ENCODE data around the gene LRRC8B.

Gene LRRC8B

GRCh38 chr1:89548122-89548857 lies 23.7 kb downstream of the LRRC8B start:
- no peak for DNase-seq

- no peak for DNase-seq
These were observed 26.4 kb downstream of the LRRC8B start for GRCh38 chr1:89550995-89551394.

- no peak for DNase-seq
These were observed 27.9 kb downstream of the LRRC8B start for GRCh38 chr1:89552471-89553081.

- DNase-seq: no peak
These were observed 28.5 kb downstream of the LRRC8B start for GRCh38 chr1:89553157-89553556.

GRCh38 chr1:89555550-89555949 lies 30.9 kb downstream of the LRRC8B start:
- no peak for DNase-seq

- DNase-seq: peak; percentile 11
These were observed 32.3 kb downstream of the LRRC8B start for GRCh38 chr1:89556726-89557444.

GRCh38 chr1:89557445-89557825 lies 32.8 kb downstream of the LRRC8B start:
- no peak for DNase-seq

- DNase-seq: no peak
These were observed 33.3 kb downstream of the LRRC8B start for GRCh38 chr1:89557956-89558355.

GRCh38 chr1:89563957-89564604 lies 39.5 kb downstream of the LRRC8B start:
- DNase-seq: no peak

GRCh38 chr1:89565521-89565920 lies 40.9 kb downstream of the LRRC8B start:
- no peak for DNase-seq

- DNase-seq: no peak
These were observed 42.1 kb downstream of the LRRC8B start for GRCh38 chr1:89566761-89567174.

GRCh38 chr1:89567797-89568196 lies 43.2 kb downstream of the LRRC8B start:
- DNase-seq: no peak

GRCh38 chr1:89573410-89573809 lies 48.8 kb downstream of the LRRC8B start:
- no peak for DNase-seq

- DNase-seq: no peak
These were observed 50.0 kb downstream of the LRRC8B start for GRCh38 chr1:89574621-89575020.

- DNase-seq: no peak
These were observed 50.6 kb downstream of the LRRC8B start for GRCh38 chr1:89575207-89575606.

- no peak for DNase-seq
These were observed 51.4 kb downstream of the LRRC8B start for GRCh38 chr1:89576013-89576412.

- no peak for DNase-seq
These were observed 53.5 kb downstream of the LRRC8B start for GRCh38 chr1:89578151-89578550.

- DNase-seq: no peak
These were observed 54.5 kb downstream of the LRRC8B start for GRCh38 chr1:89578946-89579684.

GRCh38 chr1:89580036-89580435 lies 55.4 kb downstream of the LRRC8B start:
- DNase-seq: no peak

GRCh38 chr1:89581859-89582258 lies 57.2 kb downstream of the LRRC8B start:
- no peak for DNase-seq

GRCh38 chr1:89582571-89582970 lies 57.9 kb downstream of the LRRC8B start:
- no peak for DNase-seq

GRCh38 chr1:89584211-89584610 lies 59.6 kb downstream of the LRRC8B start:
- no peak for DNase-seq

- DNase-seq: no peak
These were observed 60.2 kb downstream of the LRRC8B start for GRCh38 chr1:89584781-89585180.

Measured in CD4-positive, alpha-beta T cell treated with Interleukin-21 for 1 hour (primary cell).